H1 (cell line): ENCODE data around the gene STAC2. TPM values are rescaled to one million over a fixed set of nuclear protein-coding genes. Genes with fewer than 3 reads are reported as not detected.

Experiments
- CTCF ChIA-PET: fragments of 300-600 bp; sonication (Branson Sonifier 250); formaldehyde crosslinking; loops from one replicate; lab custom pipeline; 2021; ENCODE audit not compliant: partially characterized antibody; lab: Charles Lee
- POLR2A ChIA-PET: fragments of 300-600 bp; sonication (Branson Sonifier 250); formaldehyde crosslinking; loops from one replicate; lab custom pipeline; 2021; ENCODE audit warnings: inconsistent platforms; ENCODE audit not compliant: partially characterized antibody; lab: Charles Lee
- DNase-seq, 2 experiments: peaks; one replicate each; pipeline versions ENCODE4 v3.0.0 to v3.0.0-alpha.2; 2010 to 2022; ENCODE audit warnings: low spot score in 2 of 2, low read depth in 1 of 2, mixed read lengths in 1 of 2
- FAIRE-seq: peaks from 2 replicates; lab custom pipeline; 2011; peaks lifted over from hg19 to GRCh38; lab: Jason Lieb, UNC
- H2AFZ ChIP-seq: 2 replicates; pipeline ENCODE4 v1.8.1; 2012; ENCODE audit warnings: low read length, inconsistent platforms
- H2AK5ac ChIP-seq: 2 replicates; pipeline ENCODE4 v1.6.1; 2013; ENCODE audit warnings: low read depth, low read length
- H2BK120ac ChIP-seq: replicated peaks from 2 replicates; pipeline ENCODE3; 2013; ENCODE audit warnings: low read depth, low read length, inconsistent platforms
- H2BK12ac ChIP-seq: 2 replicates; pipeline ENCODE4 v1.6.1; 2013; ENCODE audit warnings: low read depth, low read length
- H2BK15ac ChIP-seq: 2 replicates; pipeline ENCODE4 v1.6.1; 2013; ENCODE audit warnings: low read length
- H2BK20ac ChIP-seq: 2 replicates; pipeline ENCODE4 v1.6.1; 2013; ENCODE audit warnings: low read length
- H2BK5ac ChIP-seq: 2 replicates; pipeline ENCODE4 v1.6.1; 2013; ENCODE audit warnings: low read depth, low read length
- H3K14ac ChIP-seq: 2 replicates; pipeline ENCODE4 v1.6.1; 2013; ENCODE audit warnings: inconsistent platforms; ENCODE audit not compliant: insufficient read length
- H3K18ac ChIP-seq: 2 replicates; pipeline ENCODE4 v1.6.1; 2013; ENCODE audit warnings: low read length; ENCODE audit errors: extremely low read depth
- H3K23ac ChIP-seq: 2 replicates; pipeline ENCODE4 v1.6.1; 2013; ENCODE audit warnings: inconsistent platforms; ENCODE audit not compliant: insufficient read length
- H3K23me2 ChIP-seq: 2 replicates; pipeline ENCODE4 v1.6.1; 2013; ENCODE audit warnings: low read depth, low read length
- H3K27ac ChIP-seq: 2 replicates; pipeline ENCODE4 v1.6.1; 2011; ENCODE audit warnings: low read depth, low read length, inconsistent platforms
- H3K27me3 ChIP-seq, 4 experiments: replicated peaks in 1 of 4; 1 replicate in 1 of 4; 2 replicates in 3 of 4; pipeline versions ENCODE4 v1.6.1 to v1.8.1; 2011 to 2013; ENCODE audit warnings: low read length in 3 of 4, mild to moderate bottlenecking in 3 of 4, inconsistent platforms in 2 of 4, mixed read lengths in 2 of 4, moderate library complexity in 1 of 4; ENCODE audit not compliant: control insufficient read depth in 3 of 4, insufficient read depth in 3 of 4; ENCODE audit errors: extremely low read depth in 1 of 4
- H3K36me3 ChIP-seq, 4 experiments: 2 replicates each; pipeline versions ENCODE4 v1.6.1 to v1.8.1; 2011 to 2013; ENCODE audit warnings: mild to moderate bottlenecking in 4 of 4, low read length in 3 of 4, moderate library complexity in 2 of 4, control low read depth in 1 of 4, inconsistent platforms in 1 of 4; ENCODE audit not compliant: insufficient read depth in 4 of 4, control insufficient read depth in 2 of 4
- H3K4ac ChIP-seq: replicated peaks from 2 replicates; pipeline ENCODE3; 2013; ENCODE audit warnings: low read length, low read depth, mixed read lengths, inconsistent platforms; ENCODE audit not compliant: insufficient read length
- H3K4me1 ChIP-seq, 4 experiments: replicated peaks in 1 of 4; 1 replicate in 1 of 4; 2 replicates in 3 of 4; pipeline versions ENCODE4 v1.6.1 to v1.8.1; 2011 to 2013; ENCODE audit warnings: low read length in 3 of 4, inconsistent platforms in 2 of 4, mixed read lengths in 1 of 4; ENCODE audit not compliant: insufficient read depth in 4 of 4, control insufficient read depth in 3 of 4
- H3K4me2 ChIP-seq, 2 experiments: 2 replicates each; pipeline versions ENCODE4 v1.6.1 to v1.8.1; 2011 to 2013; ENCODE audit warnings: low read depth in 2 of 2, low read length in 2 of 2, control low read depth in 1 of 2, inconsistent platforms in 1 of 2, mild to moderate bottlenecking in 1 of 2; ENCODE audit not compliant: insufficient read depth in 1 of 2
- H3K4me3 ChIP-seq, 4 experiments: fragments of 200-600, 300-600 bp in 1 of 4; sonication (generic), shearing (Covaris generic), sonication (Bioruptor Twin) in 1 of 4; 2 replicates each; pipeline versions ENCODE4 v1.5.1 to v1.8.1; 2011 to 2016; ENCODE audit warnings: low read length in 4 of 4, low read depth in 3 of 4, control low read depth in 2 of 4, inconsistent platforms in 2 of 4, mild to moderate bottlenecking in 2 of 4, mixed read lengths in 1 of 4, moderate library complexity in 1 of 4; ENCODE audit not compliant: insufficient read depth in 2 of 4; ENCODE audit errors: extremely low read depth in 1 of 4
- H3K56ac ChIP-seq: replicated peaks from 2 replicates; pipeline ENCODE3; 2013; ENCODE audit warnings: low read depth, mild to moderate bottlenecking, mixed read lengths, low read length, inconsistent platforms; ENCODE audit not compliant: insufficient read length
- H3K79me1 ChIP-seq: 2 replicates; pipeline ENCODE4 v1.6.1; 2013; ENCODE audit warnings: low read depth, low read length, control low read depth
- H3K79me2 ChIP-seq, 2 experiments: 2 replicates each; pipeline versions ENCODE4 v1.6.1 to v1.8.1; 2012 to 2013; ENCODE audit warnings: low read length in 2 of 2, mild to moderate bottlenecking in 2 of 2, inconsistent platforms in 1 of 2; ENCODE audit not compliant: insufficient read depth in 2 of 2, control insufficient read depth in 1 of 2
- H3K9ac ChIP-seq, 4 experiments: replicated peaks in 1 of 4; 1 replicate in 1 of 4; 2 replicates in 3 of 4; pipeline versions ENCODE4 v1.6.1 to v1.8.1; 2011 to 2013; ENCODE audit warnings: low read depth in 3 of 4, low read length in 3 of 4, control low read depth in 2 of 4, mild to moderate bottlenecking in 2 of 4, moderate library complexity in 2 of 4, inconsistent platforms in 1 of 4; ENCODE audit errors: extremely low read depth in 1 of 4
- H3K9me3 ChIP-seq, 2 experiments: 2 replicates each; pipeline versions ENCODE4 v1.6.1 to v1.8.1; 2012 to 2013; ENCODE audit warnings: mild to moderate bottlenecking in 2 of 2, moderate library complexity in 2 of 2, control low read depth in 1 of 2, inconsistent platforms in 1 of 2, low read depth in 1 of 2, low read length in 1 of 2, mixed read lengths in 1 of 2; ENCODE audit not compliant: insufficient read depth in 2 of 2
- H4K20me1 ChIP-seq, 2 experiments: replicated peaks in 1 of 2; 2 replicates each; pipeline versions ENCODE3 to v1.8.1; 2011 to 2013; ENCODE audit warnings: inconsistent platforms in 2 of 2, low read length in 2 of 2, mild to moderate bottlenecking in 1 of 2; ENCODE audit not compliant: insufficient read depth in 2 of 2, control insufficient read depth in 1 of 2
- H4K5ac ChIP-seq: 2 replicates; pipeline ENCODE4 v1.6.1; 2013; ENCODE audit warnings: low read length, low read depth, mixed read lengths, inconsistent platforms; ENCODE audit not compliant: insufficient read length
- H4K8ac ChIP-seq: 2 replicates; pipeline ENCODE4 v1.8.0; 2013; ENCODE audit warnings: mild to moderate bottlenecking, moderate library complexity, low read length, inconsistent platforms; ENCODE audit not compliant: insufficient read depth; ENCODE audit errors: extremely low read depth
- H4K91ac ChIP-seq: replicated peaks from 2 replicates; pipeline ENCODE3; 2013; ENCODE audit warnings: low read length, mixed read lengths, inconsistent platforms; ENCODE audit not compliant: insufficient read length
- BRCA1 ChIP-seq: IDR thresholded peaks from 2 replicates; pipeline ENCODE4 v1.6.1; 2012; ENCODE audit warnings: low read depth, low read length, improper control_type of control experiment
- CHD2 ChIP-seq: IDR thresholded peaks from 2 replicates; pipeline ENCODE4 v1.6.1; 2012; ENCODE audit warnings: low read length, improper control_type of control experiment
- EZH2 ChIP-seq: fragments of 200-600 bp; sonication (generic); IDR thresholded peaks from 2 replicates; pipeline ENCODE4 v1.7.1; 2012; ENCODE audit warnings: low read depth, mild to moderate bottlenecking, moderate library complexity, low read length, inconsistent platforms; ENCODE audit not compliant: severe bottlenecking
- MAFK ChIP-seq: IDR thresholded peaks from 2 replicates; pipeline ENCODE4 v1.6.1; 2012; ENCODE audit warnings: low read depth, mild to moderate bottlenecking, improper control_type of control experiment, low read length
- MAX ChIP-seq: IDR thresholded peaks from 2 replicates; pipeline ENCODE4 v1.6.1; 2012; ENCODE audit warnings: inconsistent platforms
- PHF8 ChIP-seq: fragments of 200-600 bp; sonication (generic); conservative IDR thresholded peaks from 2 replicates; pipeline ENCODE4 v1.7.1; 2012; ENCODE audit warnings: low read depth, mild to moderate bottlenecking, inconsistent platforms, low read length, moderate library complexity
- POLR2AphosphoS5 ChIP-seq: IDR thresholded peaks from 2 replicates; pipeline ENCODE4 v1.6.1; 2011; ENCODE audit warnings: low read depth, low read length
- TBP ChIP-seq: IDR thresholded peaks from 2 replicates; pipeline ENCODE4 v1.6.1; 2011; ENCODE audit warnings: low read depth, low read length, improper control_type of control experiment
- TCF12 ChIP-seq: IDR thresholded peaks from 2 replicates; pipeline ENCODE4 v1.6.1; 2011; ENCODE audit warnings: low read depth, mild to moderate bottlenecking, low read length
- WGBS, 2 experiments: shearing (Covaris generic) in 1 of 2; methylation state at CpG; one replicate each; pipeline versions ENCODE4 v1.1.6 to v1.1.7; 2013 to 2015; ENCODE audit warnings: low lambda C conversion rate in 2 of 2, mixed read lengths in 2 of 2, inconsistent platforms in 1 of 2, low coverage in 1 of 2, missing lambda C conversion rate in 1 of 2; ENCODE audit not compliant: insufficient replicate concordance in 2 of 2, insufficient coverage in 1 of 2, insufficient read length in 1 of 2; ENCODE audit errors: extremely low coverage in 1 of 2, missing lambda C conversion rate in 1 of 2; 5-methylcytosine and 5-hydroxymethylcytosine counted together
- polyA plus RNA-seq, 7 experiments: library from polyadenylated mRNA; depleted of rRNA in 3 of 7; stranded (reverse) in 5 of 7; unstranded in 2 of 7; fragments of >200 nt in 5 of 7; fragments of 200-250 nt in 2 of 7; gene quantifications; 1 replicate in 5 of 7; 2 replicates in 1 of 7; 4 replicates in 1 of 7; pipeline versions ENCODE4 v1.2.1 to v1.2.3, GENCODE V29; 2011 to 2013; ENCODE audit warnings: missing spikeins in 2 of 7, mixed read lengths in 2 of 7
- total RNA-seq: library from RNA; stranded (reverse); fragmentation: NEBNext Ultra II Directional; extraction: Animal tissue kit (Norgen Biotek cat#: 25700); gene quantifications from 2 replicates; pipeline ENCODE4 v1.2.1, GENCODE V29; 2021
- TF ChIP-seq, protein P1 (sequence below): IDR thresholded peaks from 2 replicates; pipeline ENCODE4 v1.6.1; 2012; ENCODE audit warnings: inconsistent platforms
- TF ChIP-seq, protein P2 (sequence below), 3 experiments: IDR thresholded peaks; 1 replicate in 2 of 3; 2 replicates in 1 of 3; pipeline versions ENCODE4 v1.5.1 to v1.6.1; 2011; ENCODE audit warnings: low read length in 3 of 3, mild to moderate bottlenecking in 3 of 3, inconsistent platforms in 2 of 3, low read depth in 1 of 3, moderate library complexity in 1 of 3; ENCODE audit not compliant: insufficient read depth in 1 of 3; ENCODE audit errors: control extremely low read depth in 1 of 3

The STAC2 gene
- total and polyA plus RNA-seq, 2 of the 8 experiments (the other 6 are each of a cell fraction or from before 2014, with no cell fraction given), result 1.5 to 6.0 TPM

DNA sequence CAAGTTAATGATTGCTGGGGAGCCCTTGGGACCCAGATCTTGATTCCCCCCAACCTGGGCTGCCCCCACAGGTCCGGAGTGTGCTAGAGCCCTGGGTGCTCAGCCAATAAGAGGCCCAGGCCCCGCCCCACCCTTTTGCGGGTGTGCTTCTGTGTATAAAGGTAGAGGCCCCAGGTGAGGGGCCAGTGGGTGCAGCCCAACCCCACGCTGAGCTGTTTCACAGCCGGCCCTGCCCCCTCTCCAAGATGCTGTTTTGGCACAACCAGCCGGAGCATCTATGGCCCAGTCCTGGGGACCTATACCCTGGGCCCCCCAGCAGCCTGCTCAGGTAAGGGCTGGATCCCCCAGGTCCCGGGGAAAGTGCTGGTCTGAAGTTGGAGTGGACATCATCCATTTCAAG lies 11.8 kb upstream of the STAC2 start:
- ChIA-PET POLR2A (interaction anchor here (0.9 to 3.9 kb wide), 5 partner anchors 28 to 38 kb away, joined by 3 to 20 read pairs (median 7); partner anchors contain the start of gene RPL19), CTCF (interaction anchor here (0.6 to 21.2 kb wide), 15 partner anchors 10 to 1622 kb away, joined by 3 to 982 read pairs (median 7); partner anchors contain the start of genes ARL5C, CACNB1 and RPL19)
- no peaks in the 10 kb centered on the region for H3K79me2 ChIP-seq
- H3K56ac ChIP-seq, result no peak overlapping the region
- H2BK15ac ChIP-seq, result no peak overlapping the region
- H2AK5ac ChIP-seq, result no peak overlapping the region
- H4K20me1 ChIP-seq, result no peaks in the 10 kb centered on the region
- no peak overlapping the region for H2BK12ac ChIP-seq
- H3K4me2 ChIP-seq, result no peak overlapping the region
- no peak overlapping the region for H3K27ac ChIP-seq
- H3K4me3 ChIP-seq, result no peak overlapping the region
- H2AFZ ChIP-seq, result no peak overlapping the region
- no peak overlapping the region for H3K9ac ChIP-seq
- FAIRE-seq (no peak), DNase-seq (no peak)
- no peaks in the 10 kb centered on the region for H3K9me3 ChIP-seq
- no peak overlapping the region for H3K4ac ChIP-seq
- no peak overlapping the region for H2BK20ac ChIP-seq
- no peak overlapping the region for H2BK120ac ChIP-seq
- H3K23me2 ChIP-seq, result peaks cover 2% of the 10 kb centered on the region; the same call in 1 of the 2 replicates
- WGBS, 2 experiments, result 96% methylated on average over 7 of the region's 7 CpGs; no CpG with 5 or more reads in 1 of the 2 experiments
- no peaks in the 10 kb centered on the region for H3K79me1 ChIP-seq
- no peak overlapping the region for H3K18ac ChIP-seq
- H3K14ac ChIP-seq, result no peak overlapping the region
- H4K91ac ChIP-seq, result no peak overlapping the region
- H4K8ac ChIP-seq, result no peak overlapping the region
- no peak overlapping the region for H4K5ac ChIP-seq
- H3K4me1 ChIP-seq, result peaks cover 0 to 7% (median 0%) of the 10 kb centered on the region in 4 experiments; a peak in 4 of 7 replicates
- H3K27me3 ChIP-seq, result no peaks in the 10 kb centered on the region
- no peak overlapping the region for H2BK5ac ChIP-seq
- no peaks in the 10 kb centered on the region for H3K36me3 ChIP-seq
- H3K23ac ChIP-seq, result no peak overlapping the region
- TF ChIP-seq, protein P1, sequence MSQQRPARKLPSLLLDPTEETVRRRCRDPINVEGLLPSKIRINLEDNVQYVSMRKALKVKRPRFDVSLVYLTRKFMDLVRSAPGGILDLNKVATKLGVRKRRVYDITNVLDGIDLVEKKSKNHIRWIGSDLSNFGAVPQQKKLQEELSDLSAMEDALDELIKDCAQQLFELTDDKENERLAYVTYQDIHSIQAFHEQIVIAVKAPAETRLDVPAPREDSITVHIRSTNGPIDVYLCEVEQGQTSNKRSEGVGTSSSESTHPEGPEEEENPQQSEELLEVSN, result no peak
- TF ChIP-seq EZH2 (no peak), PHF8 (no peak), POLR2AphosphoS5 (no peak), CHD2 (no peak), TCF12 (no peak), TBP (no peak), BRCA1 (no peak), MAFK (no peak), MAX (no peak)
- TF ChIP-seq, protein P2, sequence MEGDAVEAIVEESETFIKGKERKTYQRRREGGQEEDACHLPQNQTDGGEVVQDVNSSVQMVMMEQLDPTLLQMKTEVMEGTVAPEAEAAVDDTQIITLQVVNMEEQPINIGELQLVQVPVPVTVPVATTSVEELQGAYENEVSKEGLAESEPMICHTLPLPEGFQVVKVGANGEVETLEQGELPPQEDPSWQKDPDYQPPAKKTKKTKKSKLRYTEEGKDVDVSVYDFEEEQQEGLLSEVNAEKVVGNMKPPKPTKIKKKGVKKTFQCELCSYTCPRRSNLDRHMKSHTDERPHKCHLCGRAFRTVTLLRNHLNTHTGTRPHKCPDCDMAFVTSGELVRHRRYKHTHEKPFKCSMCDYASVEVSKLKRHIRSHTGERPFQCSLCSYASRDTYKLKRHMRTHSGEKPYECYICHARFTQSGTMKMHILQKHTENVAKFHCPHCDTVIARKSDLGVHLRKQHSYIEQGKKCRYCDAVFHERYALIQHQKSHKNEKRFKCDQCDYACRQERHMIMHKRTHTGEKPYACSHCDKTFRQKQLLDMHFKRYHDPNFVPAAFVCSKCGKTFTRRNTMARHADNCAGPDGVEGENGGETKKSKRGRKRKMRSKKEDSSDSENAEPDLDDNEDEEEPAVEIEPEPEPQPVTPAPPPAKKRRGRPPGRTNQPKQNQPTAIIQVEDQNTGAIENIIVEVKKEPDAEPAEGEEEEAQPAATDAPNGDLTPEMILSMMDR (IDR thresholded peaks at IDR 0.05; ENCODE audit: control extremely low read depth in 1 of 3, insufficient read depth in 1 of 3, low read depth in 1 of 3, low read length in 3 of 3), result no peak
